H1 (cell line): Measurements from ENCODE around the gene IL1R1. TPM values are rescaled to one million over a fixed set of nuclear protein-coding genes. Genes with fewer than 3 reads are reported as not detected.

ENCODE experiments used
- CTCF ChIA-PET: fragments of 300-600 bp; sonication (Branson Sonifier 250); formaldehyde crosslinking; loops from one replicate; lab custom pipeline; 2021; ENCODE audit not compliant: partially characterized antibody; lab: Charles Lee
- POLR2A ChIA-PET: fragments of 300-600 bp; sonication (Branson Sonifier 250); formaldehyde crosslinking; loops from one replicate; lab custom pipeline; 2021; ENCODE audit warnings: inconsistent platforms; ENCODE audit not compliant: partially characterized antibody; lab: Charles Lee
- DNase-seq, 2 experiments: peaks; one replicate each; pipeline versions ENCODE4 v3.0.0 to v3.0.0-alpha.2; 2010 to 2022; ENCODE audit warnings: low spot score in 2 of 2, low read depth in 1 of 2, mixed read lengths in 1 of 2
- FAIRE-seq: peaks from 2 replicates; lab custom pipeline; 2011; peaks lifted over from hg19 to GRCh38; lab: Jason Lieb, UNC
- H2AFZ ChIP-seq: 2 replicates; pipeline ENCODE4 v1.8.1; 2012; ENCODE audit warnings: low read length, inconsistent platforms
- H2AK5ac ChIP-seq: 2 replicates; pipeline ENCODE4 v1.6.1; 2013; ENCODE audit warnings: low read depth, low read length
- H2BK120ac ChIP-seq: replicated peaks from 2 replicates; pipeline ENCODE3; 2013; ENCODE audit warnings: low read depth, low read length, inconsistent platforms
- H2BK12ac ChIP-seq: 2 replicates; pipeline ENCODE4 v1.6.1; 2013; ENCODE audit warnings: low read depth, low read length
- H2BK15ac ChIP-seq: 2 replicates; pipeline ENCODE4 v1.6.1; 2013; ENCODE audit warnings: low read length
- H2BK20ac ChIP-seq: 2 replicates; pipeline ENCODE4 v1.6.1; 2013; ENCODE audit warnings: low read length
- H2BK5ac ChIP-seq: 2 replicates; pipeline ENCODE4 v1.6.1; 2013; ENCODE audit warnings: low read depth, low read length
- H3K14ac ChIP-seq: 2 replicates; pipeline ENCODE4 v1.6.1; 2013; ENCODE audit warnings: inconsistent platforms; ENCODE audit not compliant: insufficient read length
- H3K18ac ChIP-seq: 2 replicates; pipeline ENCODE4 v1.6.1; 2013; ENCODE audit warnings: low read length; ENCODE audit errors: extremely low read depth
- H3K23ac ChIP-seq: 2 replicates; pipeline ENCODE4 v1.6.1; 2013; ENCODE audit warnings: inconsistent platforms; ENCODE audit not compliant: insufficient read length
- H3K23me2 ChIP-seq: 2 replicates; pipeline ENCODE4 v1.6.1; 2013; ENCODE audit warnings: low read depth, low read length
- H3K27ac ChIP-seq: 2 replicates; pipeline ENCODE4 v1.6.1; 2011; ENCODE audit warnings: low read depth, low read length, inconsistent platforms
- H3K27me3 ChIP-seq, 4 experiments: replicated peaks in 1 of 4; 1 replicate in 1 of 4; 2 replicates in 3 of 4; pipeline versions ENCODE4 v1.6.1 to v1.8.1; 2011 to 2013; ENCODE audit warnings: low read length in 3 of 4, mild to moderate bottlenecking in 3 of 4, inconsistent platforms in 2 of 4, mixed read lengths in 2 of 4, moderate library complexity in 1 of 4; ENCODE audit not compliant: control insufficient read depth in 3 of 4, insufficient read depth in 3 of 4; ENCODE audit errors: extremely low read depth in 1 of 4
- H3K36me3 ChIP-seq, 4 experiments: 2 replicates each; pipeline versions ENCODE4 v1.6.1 to v1.8.1; 2011 to 2013; ENCODE audit warnings: mild to moderate bottlenecking in 4 of 4, low read length in 3 of 4, moderate library complexity in 2 of 4, control low read depth in 1 of 4, inconsistent platforms in 1 of 4; ENCODE audit not compliant: insufficient read depth in 4 of 4, control insufficient read depth in 2 of 4
- H3K4ac ChIP-seq: replicated peaks from 2 replicates; pipeline ENCODE3; 2013; ENCODE audit warnings: low read length, low read depth, mixed read lengths, inconsistent platforms; ENCODE audit not compliant: insufficient read length
- H3K4me1 ChIP-seq, 4 experiments: replicated peaks in 1 of 4; 1 replicate in 1 of 4; 2 replicates in 3 of 4; pipeline versions ENCODE4 v1.6.1 to v1.8.1; 2011 to 2013; ENCODE audit warnings: low read length in 3 of 4, inconsistent platforms in 2 of 4, mixed read lengths in 1 of 4; ENCODE audit not compliant: insufficient read depth in 4 of 4, control insufficient read depth in 3 of 4
- H3K4me2 ChIP-seq, 2 experiments: 2 replicates each; pipeline versions ENCODE4 v1.6.1 to v1.8.1; 2011 to 2013; ENCODE audit warnings: low read depth in 2 of 2, low read length in 2 of 2, control low read depth in 1 of 2, inconsistent platforms in 1 of 2, mild to moderate bottlenecking in 1 of 2; ENCODE audit not compliant: insufficient read depth in 1 of 2
- H3K4me3 ChIP-seq, 4 experiments: fragments of 200-600, 300-600 bp in 1 of 4; sonication (generic), shearing (Covaris generic), sonication (Bioruptor Twin) in 1 of 4; 2 replicates each; pipeline versions ENCODE4 v1.5.1 to v1.8.1; 2011 to 2016; ENCODE audit warnings: low read length in 4 of 4, low read depth in 3 of 4, control low read depth in 2 of 4, inconsistent platforms in 2 of 4, mild to moderate bottlenecking in 2 of 4, mixed read lengths in 1 of 4, moderate library complexity in 1 of 4; ENCODE audit not compliant: insufficient read depth in 2 of 4; ENCODE audit errors: extremely low read depth in 1 of 4
- H3K56ac ChIP-seq: replicated peaks from 2 replicates; pipeline ENCODE3; 2013; ENCODE audit warnings: low read depth, mild to moderate bottlenecking, mixed read lengths, low read length, inconsistent platforms; ENCODE audit not compliant: insufficient read length
- H3K79me1 ChIP-seq: 2 replicates; pipeline ENCODE4 v1.6.1; 2013; ENCODE audit warnings: low read depth, low read length, control low read depth
- H3K79me2 ChIP-seq, 2 experiments: 2 replicates each; pipeline versions ENCODE4 v1.6.1 to v1.8.1; 2012 to 2013; ENCODE audit warnings: low read length in 2 of 2, mild to moderate bottlenecking in 2 of 2, inconsistent platforms in 1 of 2; ENCODE audit not compliant: insufficient read depth in 2 of 2, control insufficient read depth in 1 of 2
- H3K9ac ChIP-seq, 4 experiments: replicated peaks in 1 of 4; 1 replicate in 1 of 4; 2 replicates in 3 of 4; pipeline versions ENCODE4 v1.6.1 to v1.8.1; 2011 to 2013; ENCODE audit warnings: low read depth in 3 of 4, low read length in 3 of 4, control low read depth in 2 of 4, mild to moderate bottlenecking in 2 of 4, moderate library complexity in 2 of 4, inconsistent platforms in 1 of 4; ENCODE audit errors: extremely low read depth in 1 of 4
- H3K9me3 ChIP-seq, 2 experiments: 2 replicates each; pipeline versions ENCODE4 v1.6.1 to v1.8.1; 2012 to 2013; ENCODE audit warnings: mild to moderate bottlenecking in 2 of 2, moderate library complexity in 2 of 2, control low read depth in 1 of 2, inconsistent platforms in 1 of 2, low read depth in 1 of 2, low read length in 1 of 2, mixed read lengths in 1 of 2; ENCODE audit not compliant: insufficient read depth in 2 of 2
- H4K20me1 ChIP-seq, 2 experiments: replicated peaks in 1 of 2; 2 replicates each; pipeline versions ENCODE3 to v1.8.1; 2011 to 2013; ENCODE audit warnings: inconsistent platforms in 2 of 2, low read length in 2 of 2, mild to moderate bottlenecking in 1 of 2; ENCODE audit not compliant: insufficient read depth in 2 of 2, control insufficient read depth in 1 of 2
- H4K5ac ChIP-seq: 2 replicates; pipeline ENCODE4 v1.6.1; 2013; ENCODE audit warnings: low read length, low read depth, mixed read lengths, inconsistent platforms; ENCODE audit not compliant: insufficient read length
- H4K8ac ChIP-seq: 2 replicates; pipeline ENCODE4 v1.8.0; 2013; ENCODE audit warnings: mild to moderate bottlenecking, moderate library complexity, low read length, inconsistent platforms; ENCODE audit not compliant: insufficient read depth; ENCODE audit errors: extremely low read depth
- H4K91ac ChIP-seq: replicated peaks from 2 replicates; pipeline ENCODE3; 2013; ENCODE audit warnings: low read length, mixed read lengths, inconsistent platforms; ENCODE audit not compliant: insufficient read length
- POU5F1 ChIP-seq: IDR thresholded peaks from 2 replicates; pipeline ENCODE4 v1.6.1; 2011; ENCODE audit warnings: low read depth, mild to moderate bottlenecking, low read length, moderate library complexity
- SP2 ChIP-seq: IDR thresholded peaks from 2 replicates; pipeline ENCODE4 v1.6.1; 2012; ENCODE audit warnings: mild to moderate bottlenecking, low read length, inconsistent platforms
- WGBS, 2 experiments: shearing (Covaris generic) in 1 of 2; methylation state at CpG; one replicate each; pipeline versions ENCODE4 v1.1.6 to v1.1.7; 2013 to 2015; ENCODE audit warnings: low lambda C conversion rate in 2 of 2, mixed read lengths in 2 of 2, inconsistent platforms in 1 of 2, low coverage in 1 of 2, missing lambda C conversion rate in 1 of 2; ENCODE audit not compliant: insufficient replicate concordance in 2 of 2, insufficient coverage in 1 of 2, insufficient read length in 1 of 2; ENCODE audit errors: extremely low coverage in 1 of 2, missing lambda C conversion rate in 1 of 2; 5-methylcytosine and 5-hydroxymethylcytosine counted together
- polyA plus RNA-seq, 7 experiments: library from polyadenylated mRNA; depleted of rRNA in 3 of 7; stranded (reverse) in 5 of 7; unstranded in 2 of 7; fragments of >200 nt in 5 of 7; fragments of 200-250 nt in 2 of 7; gene quantifications; 1 replicate in 5 of 7; 2 replicates in 1 of 7; 4 replicates in 1 of 7; pipeline versions ENCODE4 v1.2.1 to v1.2.3, GENCODE V29; 2011 to 2013; ENCODE audit warnings: missing spikeins in 2 of 7, mixed read lengths in 2 of 7
- total RNA-seq: library from RNA; stranded (reverse); fragmentation: NEBNext Ultra II Directional; extraction: Animal tissue kit (Norgen Biotek cat#: 25700); gene quantifications from 2 replicates; pipeline ENCODE4 v1.2.1, GENCODE V29; 2021

Gene IL1R1
- total and polyA plus RNA-seq, 2 of the 8 experiments (the other 6 are each of a cell fraction or from before 2014, with no cell fraction given): 0.34 to 0.47 TPM

- H2AFZ ChIP-seq: no peak overlapping the region
- H3K56ac ChIP-seq: no peak overlapping the region
- FAIRE-seq (no peak), DNase-seq (no peak)
- no peak overlapping the region for H4K5ac ChIP-seq
- H4K91ac ChIP-seq: no peak overlapping the region
- H3K4me1 ChIP-seq: no peaks in the 10 kb centered on the region
- H3K18ac ChIP-seq: no peak overlapping the region
- H3K4me2 ChIP-seq: no peak overlapping the region
- H2BK120ac ChIP-seq: no peak overlapping the region
- no peak overlapping the region for H3K4me3 ChIP-seq
- POLR2A ChIA-PET: no interaction called here
- H2BK20ac ChIP-seq: no peak overlapping the region
- H2AK5ac ChIP-seq: no peak overlapping the region
- no peaks in the 10 kb centered on the region for H3K23me2 ChIP-seq
- H3K4ac ChIP-seq: no peak overlapping the region
- H2BK5ac ChIP-seq: no peak overlapping the region
- TF ChIP-seq POU5F1 (no peak), SP2 (no peak)
- H3K23ac ChIP-seq: no peak overlapping the region
- H3K79me1 ChIP-seq: no peaks in the 10 kb centered on the region
- H3K79me2 ChIP-seq: no peaks in the 10 kb centered on the region
- H2BK12ac ChIP-seq: no peak overlapping the region
- no peak overlapping the region for H3K9ac ChIP-seq
- H4K20me1 ChIP-seq: no peaks in the 10 kb centered on the region
- 86% methylated on average over 7 of the region's 7 CpGs; no CpG with 5 or more reads in 1 of the 2 experiments for WGBS, 2 experiments
- CTCF ChIA-PET: interaction anchor here (1.5 kb wide), 1 partner anchor 94 kb away, joined by 3 read pairs; no protein-coding TSS in a partner anchor
- no peak overlapping the region for H3K14ac ChIP-seq
- H2BK15ac ChIP-seq: no peak overlapping the region
- H3K27ac ChIP-seq: no peak overlapping the region
- H3K9me3 ChIP-seq: peaks cover 0 to 5% of the 10 kb centered on the region in 2 experiments; a peak in 1 of 4 replicates
- no peaks in the 10 kb centered on the region for H3K36me3 ChIP-seq
- H4K8ac ChIP-seq: no peak overlapping the region
- H3K27me3 ChIP-seq: no peaks in the 10 kb centered on the region
Measured at GRCh38 chr2:102099536-102100298, 42.8 kb upstream of the IL1R1 start.
